Mesendoderm (in vitro differentiated cells): Measurements from ENCODE around the gene CDH7.

Source experiments
- DNase-seq: peaks from one replicate; pipeline ENCODE4 v3.0.0; 2013
- H2AK5ac ChIP-seq: 2 replicates; pipeline ENCODE4 v1.6.1; 2013; ENCODE audit warnings: low read length, inconsistent platforms
- H2BK120ac ChIP-seq: 2 replicates; pipeline ENCODE4 v1.6.1; 2013; ENCODE audit warnings: low read depth, mild to moderate bottlenecking, low read length, moderate library complexity, mixed read lengths
- H2BK15ac ChIP-seq: replicated peaks from 2 replicates; pipeline ENCODE4 v1.6.1; 2013; ENCODE audit warnings: low read depth, mild to moderate bottlenecking, moderate library complexity
- H2BK5ac ChIP-seq: 2 replicates; pipeline ENCODE4 v1.6.1; 2013; ENCODE audit warnings: low read length, inconsistent platforms
- H3K18ac ChIP-seq: 2 replicates; pipeline ENCODE4 v1.6.1; 2013; ENCODE audit warnings: mild to moderate bottlenecking, low read length, mixed read lengths
- H3K23ac ChIP-seq: one replicate; pipeline ENCODE4 v1.6.1; 2013; ENCODE audit warnings: low read length
- H3K27ac ChIP-seq: 2 replicates; pipeline ENCODE4 v1.5.1; 2013; ENCODE audit warnings: low read depth, mild to moderate bottlenecking, inconsistent platforms, low read length, moderate library complexity
- H3K27me3 ChIP-seq: 2 replicates; pipeline ENCODE4 v1.6.1; 2013; ENCODE audit warnings: low read length, control low read depth, mild to moderate bottlenecking, inconsistent platforms; ENCODE audit not compliant: insufficient read depth, poor library complexity
- H3K36me3 ChIP-seq: 2 replicates; pipeline ENCODE4 v1.6.1; 2013; ENCODE audit warnings: low read length, inconsistent platforms; ENCODE audit not compliant: control insufficient read depth, insufficient read depth
- H3K4ac ChIP-seq: one replicate; pipeline ENCODE4 v1.6.1; 2013; ENCODE audit warnings: low read depth, mild to moderate bottlenecking, low read length, moderate library complexity
- H3K4me1 ChIP-seq: 2 replicates; pipeline ENCODE4 v1.6.1; 2013; ENCODE audit warnings: low read depth, low read length, inconsistent platforms; ENCODE audit not compliant: control insufficient read depth
- H3K4me2 ChIP-seq: 2 replicates; pipeline ENCODE4 v1.6.1; 2013; ENCODE audit warnings: low read length
- H3K4me3 ChIP-seq: 2 replicates; pipeline ENCODE4 v1.5.1; 2013; ENCODE audit warnings: mild to moderate bottlenecking, low read length
- H3K56ac ChIP-seq: one replicate; pipeline ENCODE4 v1.6.1; 2013; ENCODE audit warnings: low read length
- H3K79me1 ChIP-seq: 2 replicates; pipeline ENCODE4 v1.6.1; 2013; ENCODE audit warnings: low read length, inconsistent platforms
- H3K79me2 ChIP-seq: 2 replicates; pipeline ENCODE4 v1.6.1; 2013; ENCODE audit warnings: mild to moderate bottlenecking, low read length; ENCODE audit not compliant: control insufficient read depth, insufficient read depth
- H3K9ac ChIP-seq: 2 replicates; pipeline ENCODE4 v1.6.1; 2013; ENCODE audit warnings: low read length, inconsistent platforms
- H4K5ac ChIP-seq: one replicate; pipeline ENCODE4 v1.6.1; 2013; ENCODE audit warnings: low read length
- H4K8ac ChIP-seq: one replicate; pipeline ENCODE4 v1.6.1; 2013; ENCODE audit warnings: low read depth, mild to moderate bottlenecking, control low read depth, low read length, moderate library complexity
- WGBS: extraction: QIAGEN DNeasy Blood & Tissue Kit; methylation state at CpG from one replicate; pipeline ENCODE4 v1.1.7; 2013; ENCODE audit warnings: low lambda C conversion rate, missing lambda C conversion rate; ENCODE audit not compliant: insufficient coverage; ENCODE audit errors: extremely low coverage; 5-methylcytosine and 5-hydroxymethylcytosine counted together

CDH7 gene

GRCh38 chr18:65769652-65770051 lies 18.8 kb downstream of the CDH7 start:
- no CpG with 5 or more reads among the region's 4 CpGs for WGBS

GRCh38 chr18:65786474-65786873 lies 35.7 kb downstream of the CDH7 start:
- no peak overlapping the region for H3K4me2 ChIP-seq
- H4K8ac ChIP-seq, result no peak overlapping the region
- H3K79me2 ChIP-seq, result no peaks in the 10 kb centered on the region
- H3K4ac ChIP-seq, result no peak overlapping the region
- H2BK15ac ChIP-seq, result no peak overlapping the region
- no peak overlapping the region for H2BK120ac ChIP-seq
- WGBS, result no CpG with 5 or more reads among the region's 2 CpGs
- no peak overlapping the region for H3K9ac ChIP-seq
- no peaks in the 10 kb centered on the region for H3K79me1 ChIP-seq
- no peak overlapping the region for H3K23ac ChIP-seq
- H3K4me3 ChIP-seq, result no peak overlapping the region
- H3K27ac ChIP-seq, result no peak overlapping the region
- no peak overlapping the region for H3K56ac ChIP-seq
- H4K5ac ChIP-seq, result no peak overlapping the region
- no peak overlapping the region for H2BK5ac ChIP-seq
- H3K18ac ChIP-seq, result no peak overlapping the region
- H3K27me3 ChIP-seq, result no peaks in the 10 kb centered on the region
- H3K36me3 ChIP-seq, result no peaks in the 10 kb centered on the region
- H2AK5ac ChIP-seq, result no peak overlapping the region
- H3K4me1 ChIP-seq, result no peaks in the 10 kb centered on the region
- DNase-seq, result peak; percentile 44

More at GRCh38 chr18:65769652-65770051, 18.8 kb downstream of the CDH7 start:
- Histone ChIP-seq H3K36me3 (no peaks in the 10 kb centered on the region), H3K18ac (no peak overlapping the region), H3K79me2 (no peaks in the 10 kb centered on the region), H3K56ac (no peak overlapping the region), H3K4ac (no peak overlapping the region), H2BK15ac (no peak overlapping the region), H3K79me1 (no peaks in the 10 kb centered on the region), H3K23ac (no peak overlapping the region), H4K5ac (no peak overlapping the region), H2BK5ac (no peak overlapping the region), H3K27me3 (no peaks in the 10 kb centered on the region), H3K27ac (no peak overlapping the region), H3K9ac (no peak overlapping the region), H3K4me3 (no peak overlapping the region), H3K4me2 (no peak overlapping the region), H2AK5ac (no peak overlapping the region), H2BK120ac (no peak overlapping the region), H4K8ac (no peak overlapping the region), H3K4me1 (no peaks in the 10 kb centered on the region)
- DNase-seq, result no peak

- Histone ChIP-seq H3K4me3 (no peak overlapping the region), H3K18ac (no peak overlapping the region), H4K5ac (no peak overlapping the region), H3K27me3 (no peaks in the 10 kb centered on the region), H4K8ac (no peak overlapping the region), H2BK15ac (no peak overlapping the region), H3K56ac (no peak overlapping the region), H3K79me2 (no peaks in the 10 kb centered on the region), H3K4ac (no peak overlapping the region), H3K4me2 (no peak overlapping the region), H2AK5ac (no peak overlapping the region), H3K36me3 (no peaks in the 10 kb centered on the region), H3K9ac (no peak overlapping the region), H3K79me1 (no peaks in the 10 kb centered on the region), H3K23ac (no peak overlapping the region), H2BK5ac (no peak overlapping the region), H2BK120ac (no peak overlapping the region), H3K27ac (no peak overlapping the region), H3K4me1 (no peaks in the 10 kb centered on the region)
- WGBS, result no CpG with 5 or more reads among the region's 4 CpGs
- DNase-seq, result no peak
These were observed 37.6 kb downstream of the CDH7 start for GRCh38 chr18:65788373-65788772.

- no peak for DNase-seq
- no peak overlapping the region for H2BK120ac ChIP-seq
- WGBS, result no CpG with 5 or more reads among the region's 4 CpGs
These were observed 39.8 kb downstream of the CDH7 start for GRCh38 chr18:65790604-65791003.

GRCh38 chr18:65791719-65792118 lies 40.9 kb downstream of the CDH7 start:
- Histone ChIP-seq H4K5ac (no peak overlapping the region), H3K18ac (no peak overlapping the region), H2BK120ac (no peak overlapping the region), H3K4ac (no peak overlapping the region), H3K4me1 (no peaks in the 10 kb centered on the region), H3K56ac (no peak overlapping the region), H3K4me2 (no peak overlapping the region), H3K79me1 (no peaks in the 10 kb centered on the region), H3K9ac (no peak overlapping the region), H2BK15ac (no peak overlapping the region), H3K27ac (no peak overlapping the region), H3K36me3 (no peaks in the 10 kb centered on the region), H3K4me3 (no peak overlapping the region), H3K79me2 (no peaks in the 10 kb centered on the region), H4K8ac (no peak overlapping the region), H2BK5ac (no peak overlapping the region), H3K27me3 (no peaks in the 10 kb centered on the region), H3K23ac (no peak overlapping the region), H2AK5ac (no peak overlapping the region)
- DNase-seq, result no peak
- no CpG with 5 or more reads among the region's 4 CpGs for WGBS

More at GRCh38 chr18:65790604-65791003, 39.8 kb downstream of the CDH7 start:
- Histone ChIP-seq H3K79me1 (no peaks in the 10 kb centered on the region), H3K27ac (no peak overlapping the region), H2AK5ac (no peak overlapping the region), H3K79me2 (no peaks in the 10 kb centered on the region), H3K4me2 (no peak overlapping the region), H3K56ac (no peak overlapping the region), H3K18ac (no peak overlapping the region), H2BK5ac (no peak overlapping the region), H3K4ac (no peak overlapping the region), H3K9ac (no peak overlapping the region), H4K5ac (no peak overlapping the region), H3K23ac (no peak overlapping the region), H3K4me3 (no peak overlapping the region), H3K27me3 (no peaks in the 10 kb centered on the region), H3K36me3 (no peaks in the 10 kb centered on the region), H4K8ac (no peak overlapping the region), H2BK15ac (no peak overlapping the region), H3K4me1 (no peaks in the 10 kb centered on the region)

GRCh38 chr18:65792456-65793074 lies 41.8 kb downstream of the CDH7 start:
- Histone ChIP-seq H3K4ac (no peak overlapping the region), H4K8ac (no peak overlapping the region), H3K27me3 (no peaks in the 10 kb centered on the region), H3K9ac (no peak overlapping the region), H3K18ac (no peak overlapping the region), H3K36me3 (no peaks in the 10 kb centered on the region), H3K79me2 (no peaks in the 10 kb centered on the region), H3K79me1 (no peaks in the 10 kb centered on the region), H2AK5ac (no peak overlapping the region), H3K4me3 (no peak overlapping the region), H2BK15ac (no peak overlapping the region), H3K4me1 (no peaks in the 10 kb centered on the region), H3K56ac (no peak overlapping the region), H3K27ac (no peak overlapping the region), H2BK120ac (no peak overlapping the region), H3K4me2 (no peak overlapping the region), H3K23ac (no peak overlapping the region), H4K5ac (no peak overlapping the region), H2BK5ac (no peak overlapping the region)
- no CpG with 5 or more reads among the region's 4 CpGs for WGBS
- DNase-seq, result no peak
